ENCODE results near the gene PLXND1. TPM values are rescaled to one million over a fixed set of nuclear protein-coding genes. Genes with fewer than 3 reads are reported as not detected.
A peak's percentile ranks its signal among the peaks of the same experiment; 100 is the strongest.

The PLXND1 gene
- total RNA-seq, 2 donors from 2014 or later: 73.1 to 83.2 TPM

DNA sequence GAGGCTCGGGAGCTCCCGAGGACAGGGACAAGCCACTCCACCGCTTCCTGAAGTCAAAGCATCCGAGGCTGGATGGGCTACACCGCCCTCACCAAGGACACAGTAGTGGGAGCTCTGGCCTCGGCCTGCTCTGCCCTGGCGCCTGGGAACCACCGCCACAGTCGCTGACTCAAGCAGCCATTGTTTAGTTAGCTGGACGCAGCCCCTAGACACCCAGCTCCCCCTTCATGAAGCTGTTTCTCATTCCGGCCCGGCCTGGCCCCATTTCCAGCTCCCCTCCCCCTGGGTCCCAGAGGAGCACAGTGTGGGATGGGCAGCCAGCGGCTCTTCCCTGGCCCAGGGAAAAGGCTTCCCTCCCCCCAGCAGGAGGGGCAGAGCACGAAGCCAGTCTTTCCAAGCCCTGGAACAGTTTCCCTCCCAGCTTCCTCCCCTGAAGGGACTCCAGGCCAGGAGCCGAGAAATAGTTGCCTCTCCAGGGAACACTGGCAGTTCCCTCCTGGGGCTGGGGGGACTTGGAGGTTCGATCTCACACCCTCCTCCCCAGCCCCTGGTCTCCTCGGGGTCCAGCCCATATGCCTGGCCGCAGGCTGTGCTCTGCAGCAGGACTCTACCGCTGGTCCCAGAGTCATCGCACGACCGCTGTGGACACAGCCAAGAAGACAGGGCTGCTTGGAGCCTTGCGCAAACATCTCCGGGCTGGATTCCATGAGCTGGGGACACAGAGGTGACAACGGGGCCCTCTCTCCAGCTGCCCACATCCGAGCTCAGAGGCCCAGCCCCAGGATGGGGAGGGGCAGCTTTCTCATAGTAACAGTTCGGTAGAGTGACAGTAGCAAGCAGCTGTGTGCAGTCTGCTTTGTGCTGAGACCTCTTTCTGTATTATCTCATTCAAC lies 10.0 kb downstream of the PLXND1 start:
- 60 to 71% methylated on average over 16 to 27 of the region's 27 CpGs for WGBS, 2 experiments (ENCODE audit: insufficient coverage in 1 of 2, insufficient read length in 1 of 2)
- H3K27ac ChIP-seq (ENCODE audit: low read depth, low read length): peak overlapping the region; percentile 27

DNA sequence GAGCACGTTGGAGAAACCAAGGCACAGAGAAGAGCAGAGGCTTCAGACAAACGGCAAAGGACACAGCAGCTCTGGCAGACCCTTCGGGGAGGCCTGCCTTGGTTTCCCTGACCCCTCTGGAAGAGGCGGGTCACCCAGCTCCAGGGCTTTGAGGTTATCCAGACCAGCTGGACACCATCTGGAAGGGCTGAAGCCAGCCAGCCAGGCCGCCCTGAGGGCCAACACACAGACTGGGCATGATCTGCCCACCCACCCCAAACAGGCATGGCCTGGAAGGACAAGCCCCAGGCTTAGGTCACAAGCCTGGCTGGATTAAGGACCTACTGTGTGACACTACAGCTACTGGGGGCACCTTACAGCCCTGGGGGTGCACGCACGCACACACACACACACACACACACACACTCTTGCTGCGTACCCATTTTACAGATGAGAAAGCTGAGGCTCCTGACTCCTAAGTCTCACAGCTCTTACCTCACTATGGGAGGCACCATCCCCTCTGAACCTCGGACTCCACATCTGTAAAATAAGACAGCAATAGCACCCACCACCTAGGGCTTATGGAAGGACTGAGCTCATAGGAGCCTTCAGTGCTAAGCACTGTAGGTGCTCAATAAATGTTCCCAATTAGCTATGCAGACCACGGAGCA lies 10.8 kb downstream of the PLXND1 start:
- Histone ChIP-seq H3K27ac (ENCODE audit: low read depth, low read length) (peak overlapping the region; percentile 27), H3K4me1 (ENCODE audit: control insufficient read depth, insufficient read depth, low read length) (peaks cover 37% of the 10 kb centered on the region), H3K36me3 (ENCODE audit: control insufficient read depth, insufficient read depth, low read length) (no peaks in the 10 kb centered on the region), H3K27me3 (ENCODE audit: control insufficient read depth, insufficient read depth, low read length, poor library complexity, severe bottlenecking) (no peaks in the 10 kb centered on the region), H3K9me3 (ENCODE audit: control insufficient read depth, low read length) (no peaks in the 10 kb centered on the region), H3K9ac (ENCODE audit: extremely low read depth, low read length, poor library complexity, severe bottlenecking) (no peak overlapping the region), H3K4me3 (ENCODE audit: low read length) (no peak overlapping the region)
- Mint-ChIP-seq H3K36me3 (ENCODE audit: low read depth) (no peaks in the 10 kb centered on the region), H3K27ac (peak overlapping the region; percentile 61), H3K27me3 (ENCODE audit: insufficient read depth) (no peaks in the 10 kb centered on the region), H3K4me1 (peaks cover 55% of the 10 kb centered on the region), H3K4me3 (no peak overlapping the region), H3K9me3 (no peaks in the 10 kb centered on the region)
- DNase-seq: no peak
- WGBS, 2 experiments (ENCODE audit: insufficient coverage in 1 of 2, insufficient read length in 1 of 2): 80% methylated on average over 6 to 10 of the region's 10 CpGs
- no peak for TF ChIP-seq CTCF (conservative IDR thresholded peaks at IDR 0.05)

More for the DNA sequence above, 10.0 kb downstream of the PLXND1 start:
- no peaks in the 10 kb centered on the region for H3K27me3 Mint-ChIP-seq (ENCODE audit: insufficient read depth)
- TF ChIP-seq CTCF (conservative IDR thresholded peaks at IDR 0.05): no peak
- H3K9me3 Mint-ChIP-seq: no peaks in the 10 kb centered on the region
- Histone ChIP-seq H3K9ac (ENCODE audit: extremely low read depth, low read length, poor library complexity, severe bottlenecking) (no peak overlapping the region), H3K9me3 (ENCODE audit: control insufficient read depth, low read length) (no peaks in the 10 kb centered on the region), H3K4me3 (ENCODE audit: low read length) (no peak overlapping the region), H3K4me1 (ENCODE audit: control insufficient read depth, insufficient read depth, low read length) (peaks cover 37% of the 10 kb centered on the region), H3K36me3 (ENCODE audit: control insufficient read depth, insufficient read depth, low read length) (no peaks in the 10 kb centered on the region), H3K27me3 (ENCODE audit: control insufficient read depth, insufficient read depth, low read length, poor library complexity, severe bottlenecking) (no peaks in the 10 kb centered on the region)
- H3K4me3 Mint-ChIP-seq: no peak overlapping the region
- peak overlapping the region; percentile 61 for H3K27ac Mint-ChIP-seq
- DNase-seq: peak; percentile 78
- peaks cover 53% of the 10 kb centered on the region for H3K4me1 Mint-ChIP-seq
- no peaks in the 10 kb centered on the region for H3K36me3 Mint-ChIP-seq (ENCODE audit: low read depth)

DNA sequence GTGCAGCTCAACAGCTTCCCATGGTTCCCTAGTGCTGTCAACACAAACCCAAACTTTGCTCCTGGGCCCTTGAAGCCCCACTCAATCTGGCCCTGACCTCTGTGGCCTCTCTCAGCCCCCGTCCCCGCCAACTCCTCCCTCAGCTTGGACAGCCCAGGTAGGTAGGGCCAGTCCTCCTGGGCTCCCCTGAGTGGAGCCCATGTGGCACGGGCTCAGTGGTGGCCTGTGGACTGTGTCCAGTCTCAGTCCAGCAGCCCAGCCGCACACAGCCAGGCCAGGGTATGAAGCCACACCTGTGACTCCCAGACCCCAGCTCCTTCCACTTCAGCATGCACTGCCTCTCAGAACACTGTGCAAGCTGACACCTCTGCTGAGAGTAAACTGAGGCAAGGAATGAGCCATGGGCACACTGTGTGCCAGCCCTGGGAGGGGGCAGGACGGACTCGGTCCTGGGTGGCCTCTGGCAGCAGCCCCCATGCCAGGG lies 11.5 kb downstream of the PLXND1 start:
- H3K4me3 Mint-ChIP-seq: no peak overlapping the region
- Histone ChIP-seq H3K4me1 (ENCODE audit: control insufficient read depth, insufficient read depth, low read length) (peaks cover 36% of the 10 kb centered on the region), H3K27ac (ENCODE audit: low read depth, low read length) (no peak overlapping the region), H3K4me3 (ENCODE audit: low read length) (no peak overlapping the region), H3K9me3 (ENCODE audit: control insufficient read depth, low read length) (no peaks in the 10 kb centered on the region), H3K36me3 (ENCODE audit: control insufficient read depth, insufficient read depth, low read length) (no peaks in the 10 kb centered on the region), H3K27me3 (ENCODE audit: control insufficient read depth, insufficient read depth, low read length, poor library complexity, severe bottlenecking) (no peaks in the 10 kb centered on the region), H3K9ac (ENCODE audit: extremely low read depth, low read length, poor library complexity, severe bottlenecking) (no peak overlapping the region)
- H3K27me3 Mint-ChIP-seq (ENCODE audit: insufficient read depth): no peaks in the 10 kb centered on the region
- TF ChIP-seq CTCF (conservative IDR thresholded peaks at IDR 0.05): no peak
- no peak overlapping the region for H3K27ac Mint-ChIP-seq
- peaks cover 51% of the 10 kb centered on the region for H3K4me1 Mint-ChIP-seq
- H3K36me3 Mint-ChIP-seq (ENCODE audit: low read depth): no peaks in the 10 kb centered on the region
- no peaks in the 10 kb centered on the region for H3K9me3 Mint-ChIP-seq
- no peak for DNase-seq
- WGBS, 2 experiments (ENCODE audit: insufficient coverage in 1 of 2, insufficient read length in 1 of 2): 92 to 96% methylated on average over 3 to 6 of the region's 6 CpGs
